ENCODE results near the gene OFD1. TPM values are rescaled to one million over a fixed set of nuclear protein-coding genes. Genes with fewer than 3 reads are reported as not detected.

Gene OFD1
- total RNA-seq, 1 donor from 2014 or later, result 50.8 TPM

DNA sequence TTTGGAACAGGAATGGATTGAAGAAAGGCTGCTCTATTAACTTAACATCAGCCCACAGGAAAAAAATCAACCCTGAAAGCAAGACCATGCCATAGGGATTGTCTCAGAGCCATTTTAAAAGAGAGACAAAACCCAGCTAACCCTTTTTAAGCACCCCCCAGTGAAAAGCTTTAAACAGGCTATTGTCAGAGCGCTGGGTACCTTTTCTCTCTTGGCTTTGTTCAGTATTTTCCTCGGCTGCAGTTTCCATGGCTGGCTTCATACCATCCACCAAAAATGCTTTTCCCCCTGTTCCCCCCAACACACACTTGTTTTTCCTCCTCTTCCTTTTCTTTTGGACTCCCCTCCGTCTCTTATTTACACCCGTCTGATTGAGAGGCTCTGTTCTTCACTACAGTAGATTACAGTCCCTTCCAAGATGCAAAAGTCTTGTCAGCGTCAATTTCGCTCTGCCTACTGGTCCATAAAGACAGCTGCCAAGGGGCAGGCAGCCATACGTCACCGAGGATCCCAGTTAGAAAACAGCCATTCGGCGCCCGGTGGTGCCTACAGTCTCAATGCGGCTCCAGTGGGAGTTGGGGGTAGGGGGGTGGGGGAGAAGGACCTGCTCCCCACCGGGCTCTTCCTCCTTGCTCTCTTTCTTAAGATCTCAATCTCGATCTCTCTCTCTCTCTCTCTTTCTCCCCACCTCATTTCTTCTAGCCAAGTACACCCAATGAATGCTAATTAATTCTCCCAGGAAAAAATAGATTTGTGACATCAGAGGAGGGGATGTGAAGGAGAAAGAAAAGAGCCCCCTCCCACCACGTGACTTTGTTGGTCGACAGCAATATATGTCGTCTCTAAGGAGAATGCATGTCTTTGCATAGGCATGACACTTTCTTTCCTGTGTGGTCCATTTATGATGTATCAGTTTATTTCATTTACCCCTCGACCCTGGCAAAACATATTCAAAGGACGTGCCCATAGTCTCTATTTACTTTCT, 82.4 kb downstream of the OFD1 start, which contains the start of gene GPM6B:
TSS of gene GPM6B (minus strand) at position 451 of the 985 bp plus-strand sequence. CDS start at position 262, 189 bp downstream.
- Mint-ChIP-seq H3K4me3 (no peak within 1 kb of the TSS), H3K9me3 (peaks cover 41% of the 10 kb centered on the region), H3K36me3 (no peaks in the 10 kb centered on the region), H3K27me3 (ENCODE audit: low read depth) (peaks cover 2% of the 10 kb centered on the region), H3K27ac (no peak within 1 kb of the TSS), H3K4me1 (no peaks in the 10 kb centered on the region)
- no peak for DNase-seq (ENCODE audit: low spot score in 2 of 2, unreplicated experiment in 2 of 2)
- TF ChIP-seq, protein P1, sequence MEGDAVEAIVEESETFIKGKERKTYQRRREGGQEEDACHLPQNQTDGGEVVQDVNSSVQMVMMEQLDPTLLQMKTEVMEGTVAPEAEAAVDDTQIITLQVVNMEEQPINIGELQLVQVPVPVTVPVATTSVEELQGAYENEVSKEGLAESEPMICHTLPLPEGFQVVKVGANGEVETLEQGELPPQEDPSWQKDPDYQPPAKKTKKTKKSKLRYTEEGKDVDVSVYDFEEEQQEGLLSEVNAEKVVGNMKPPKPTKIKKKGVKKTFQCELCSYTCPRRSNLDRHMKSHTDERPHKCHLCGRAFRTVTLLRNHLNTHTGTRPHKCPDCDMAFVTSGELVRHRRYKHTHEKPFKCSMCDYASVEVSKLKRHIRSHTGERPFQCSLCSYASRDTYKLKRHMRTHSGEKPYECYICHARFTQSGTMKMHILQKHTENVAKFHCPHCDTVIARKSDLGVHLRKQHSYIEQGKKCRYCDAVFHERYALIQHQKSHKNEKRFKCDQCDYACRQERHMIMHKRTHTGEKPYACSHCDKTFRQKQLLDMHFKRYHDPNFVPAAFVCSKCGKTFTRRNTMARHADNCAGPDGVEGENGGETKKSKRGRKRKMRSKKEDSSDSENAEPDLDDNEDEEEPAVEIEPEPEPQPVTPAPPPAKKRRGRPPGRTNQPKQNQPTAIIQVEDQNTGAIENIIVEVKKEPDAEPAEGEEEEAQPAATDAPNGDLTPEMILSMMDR (IDR thresholded peaks at IDR 0.05; ENCODE audit: unreplicated experiment), result no peak

Other genes with a start within 250 kb of the OFD1 start
- 8.4 to 12.3 TPM (median 11.3 TPM) in 3 replicates for gene EGFL6, start 165.1 kb upstream of the OFD1 start, total RNA-seq
- gene TCEANC, start 81.6 kb upstream of the OFD1 start, total RNA-seq, result 3.3 to 3.8 TPM (median 3.4 TPM) in 3 replicates
- 18.6 to 21.0 TPM (median 20.6 TPM) in 3 replicates for gene RAB9A, start 45.6 kb upstream of the OFD1 start, total RNA-seq
- 20.2 to 22.0 TPM (median 21.5 TPM) in 3 replicates for gene TRAPPC2, start 128 bp upstream of the OFD1 start, total RNA-seq
- 5.4 to 7.0 TPM (median 6.2 TPM) in 3 replicates for gene GPM6B, start 82.3 kb downstream of the OFD1 start, total RNA-seq